ENCODE data around the gene CRELD1. TPM values are rescaled to one million over a fixed set of nuclear protein-coding genes. Genes with fewer than 3 reads are reported as not detected.
A peak's percentile ranks its signal among the peaks of the same experiment; 100 is the strongest.

CRELD1 gene
- total and polyA plus RNA-seq, 9 of the 15 experiments (the other 6 are each of a cell fraction or from before 2014, with no cell fraction given) = 3.3 to 25.8 (median 16.5) TPM

DNA sequence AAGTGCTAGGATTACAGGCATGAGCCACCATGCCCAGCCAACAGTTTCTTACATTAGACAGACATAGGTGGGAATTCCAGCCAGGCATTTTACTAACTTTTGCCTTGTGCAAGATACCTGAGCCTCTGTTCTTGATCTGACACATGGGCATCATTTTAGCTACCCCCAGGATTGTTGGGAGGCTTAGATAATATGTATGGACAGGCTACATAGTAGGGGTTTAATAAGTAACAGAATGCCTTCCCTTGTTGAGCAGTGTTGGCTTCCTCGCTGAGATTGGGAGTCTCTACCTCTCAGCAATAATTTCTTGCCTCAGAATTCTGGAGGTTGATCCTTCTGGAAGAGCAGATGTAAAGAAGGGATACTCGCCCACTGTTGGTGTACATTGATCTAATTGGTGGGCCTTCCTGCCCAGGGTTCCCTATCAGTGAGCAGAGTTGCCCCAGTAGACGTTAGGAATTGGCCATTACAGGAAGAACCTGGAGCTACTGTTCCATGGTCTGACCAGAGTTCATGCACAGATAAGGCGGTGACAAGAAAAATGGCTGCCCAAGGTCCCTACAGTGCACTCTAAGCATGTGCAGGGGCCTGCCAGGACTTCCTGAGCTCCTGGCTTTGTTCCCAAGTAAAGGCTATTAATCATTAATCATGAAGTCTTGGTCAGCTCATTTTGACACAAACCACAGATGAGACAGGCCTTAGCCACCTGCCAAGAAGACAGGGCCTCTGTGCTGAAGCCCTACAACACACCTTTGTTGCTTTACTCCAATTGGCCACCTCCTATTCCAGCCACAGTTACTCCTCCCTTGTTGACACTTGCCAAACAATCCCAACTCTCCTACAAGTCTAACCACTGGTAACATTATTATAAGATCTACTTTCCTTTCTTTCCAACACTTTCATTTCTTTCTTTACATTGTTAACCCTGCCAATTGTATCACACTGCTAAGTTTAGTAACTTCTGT is 35.9 kb upstream of the CRELD1 start (continued):
- TF ChIP-seq MCM2 (IDR thresholded peaks at IDR 0.05; ENCODE audit: low read depth) (no peak), CBX3 (IDR thresholded peaks at IDR 0.05; ENCODE audit: borderline replicate concordance in 1 of 2, low read length in 2 of 2) (peak in 1 of 2 experiments; percentile 89; a peak in 1 of 3 replicates), ZBTB1 (CRISPR knock-in tag; IDR thresholded peaks at IDR 0.05; ENCODE audit: borderline replicate concordance, low read depth) (no peak), CBFA2T2 (conservative IDR thresholded peaks at IDR 0.05) (peak; percentile 36), TEAD4 (IDR thresholded peaks at IDR 0.05; ENCODE audit: low read length) (peak; percentile 21; the same call in 1 of the 2 replicates), TEAD4 (CRISPR knock-in tag; IDR thresholded peaks at IDR 0.05; ENCODE audit: borderline replicate concordance) (no peak), TSC22D4 (tag; IDR thresholded peaks at IDR 0.05) (peak; percentile 27; the same call in 1 of the 2 replicates), POLR2B (IDR thresholded peaks at IDR 0.05; ENCODE audit: low read depth, partially characterized antibody) (no peak), TBL1XR1 (IDR thresholded peaks at IDR 0.05; ENCODE audit: low read length in 2 of 2) (0 out of 4 replicates have a peak, but pooled peaks of 1 of the 2 experiments have one; percentile 23), PTBP1 (IDR thresholded peaks at IDR 0.05; ENCODE audit: low read depth, low read length) (no peak), ZFPM2 (CRISPR knock-in tag; IDR thresholded peaks at IDR 0.05) (no peak), GTF2F1 (IDR thresholded peaks at IDR 0.05; ENCODE audit: low read depth, low read length) (0 out of 2 replicates have a peak, but pooled peaks have one; percentile 36), MAFG (tag; conservative IDR thresholded peaks at IDR 0.05) (peak; percentile 37; the same call in 1 of the 2 replicates), ZNF584 (CRISPR knock-in tag; IDR thresholded peaks at IDR 0.05; ENCODE audit: low read depth) (0 out of 2 replicates have a peak, but pooled peaks have one; percentile 35), NR3C1 (CRISPR knock-in tag; IDR thresholded peaks at IDR 0.05) (no peak), NFIX (CRISPR knock-in tag; IDR thresholded peaks at IDR 0.05; ENCODE audit: low read depth) (no peak; the same call in 1 of the 2 replicates), XRCC4 (IDR thresholded peaks at IDR 0.05; ENCODE audit: extremely low read depth, insufficient read depth, insufficient read length) (no peak), FOXP1 (CRISPR knock-in tag; IDR thresholded peaks at IDR 0.05) (0 out of 2 replicates have a peak, but pooled peaks have one; percentile 39), ZNF311 (CRISPR knock-in tag; IDR thresholded peaks at IDR 0.05) (no peak), CXXC5 (CRISPR knock-in tag; IDR thresholded peaks at IDR 0.05) (peak; percentile 54)
- TF ChIP-seq, protein P1, sequence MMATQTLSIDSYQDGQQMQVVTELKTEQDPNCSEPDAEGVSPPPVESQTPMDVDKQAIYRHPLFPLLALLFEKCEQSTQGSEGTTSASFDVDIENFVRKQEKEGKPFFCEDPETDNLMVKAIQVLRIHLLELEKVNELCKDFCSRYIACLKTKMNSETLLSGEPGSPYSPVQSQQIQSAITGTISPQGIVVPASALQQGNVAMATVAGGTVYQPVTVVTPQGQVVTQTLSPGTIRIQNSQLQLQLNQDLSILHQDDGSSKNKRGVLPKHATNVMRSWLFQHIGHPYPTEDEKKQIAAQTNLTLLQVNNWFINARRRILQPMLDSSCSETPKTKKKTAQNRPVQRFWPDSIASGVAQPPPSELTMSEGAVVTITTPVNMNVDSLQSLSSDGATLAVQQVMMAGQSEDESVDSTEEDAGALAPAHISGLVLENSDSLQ (IDR thresholded peaks at IDR 0.05) = peak; percentile 94
- TF ChIP-seq, protein P2, sequence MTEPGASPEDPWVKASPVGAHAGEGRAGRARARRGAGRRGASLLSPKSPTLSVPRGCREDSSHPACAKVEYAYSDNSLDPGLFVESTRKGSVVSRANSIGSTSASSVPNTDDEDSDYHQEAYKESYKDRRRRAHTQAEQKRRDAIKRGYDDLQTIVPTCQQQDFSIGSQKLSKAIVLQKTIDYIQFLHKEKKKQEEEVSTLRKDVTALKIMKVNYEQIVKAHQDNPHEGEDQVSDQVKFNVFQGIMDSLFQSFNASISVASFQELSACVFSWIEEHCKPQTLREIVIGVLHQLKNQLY (CRISPR knock-in tag; conservative IDR thresholded peaks at IDR 0.05) = no peak
- TF ChIP-seq, protein P3, sequence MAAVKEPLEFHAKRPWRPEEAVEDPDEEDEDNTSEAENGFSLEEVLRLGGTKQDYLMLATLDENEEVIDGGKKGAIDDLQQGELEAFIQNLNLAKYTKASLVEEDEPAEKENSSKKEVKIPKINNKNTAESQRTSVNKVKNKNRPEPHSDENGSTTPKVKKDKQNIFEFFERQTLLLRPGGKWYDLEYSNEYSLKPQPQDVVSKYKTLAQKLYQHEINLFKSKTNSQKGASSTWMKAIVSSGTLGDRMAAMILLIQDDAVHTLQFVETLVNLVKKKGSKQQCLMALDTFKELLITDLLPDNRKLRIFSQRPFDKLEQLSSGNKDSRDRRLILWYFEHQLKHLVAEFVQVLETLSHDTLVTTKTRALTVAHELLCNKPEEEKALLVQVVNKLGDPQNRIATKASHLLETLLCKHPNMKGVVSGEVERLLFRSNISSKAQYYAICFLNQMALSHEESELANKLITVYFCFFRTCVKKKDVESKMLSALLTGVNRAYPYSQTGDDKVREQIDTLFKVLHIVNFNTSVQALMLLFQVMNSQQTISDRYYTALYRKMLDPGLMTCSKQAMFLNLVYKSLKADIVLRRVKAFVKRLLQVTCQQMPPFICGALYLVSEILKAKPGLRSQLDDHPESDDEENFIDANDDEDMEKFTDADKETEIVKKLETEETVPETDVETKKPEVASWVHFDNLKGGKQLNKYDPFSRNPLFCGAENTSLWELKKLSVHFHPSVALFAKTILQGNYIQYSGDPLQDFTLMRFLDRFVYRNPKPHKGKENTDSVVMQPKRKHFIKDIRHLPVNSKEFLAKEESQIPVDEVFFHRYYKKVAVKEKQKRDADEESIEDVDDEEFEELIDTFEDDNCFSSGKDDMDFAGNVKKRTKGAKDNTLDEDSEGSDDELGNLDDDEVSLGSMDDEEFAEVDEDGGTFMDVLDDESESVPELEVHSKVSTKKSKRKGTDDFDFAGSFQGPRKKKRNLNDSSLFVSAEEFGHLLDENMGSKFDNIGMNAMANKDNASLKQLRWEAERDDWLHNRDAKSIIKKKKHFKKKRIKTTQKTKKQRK (IDR thresholded peaks at IDR 0.05; ENCODE audit: borderline replicate concordance, low read depth, low read length) = no peak
